ENCODE measurements around the gene DNAJC17.

DNAJC17 gene

GRCh38 chr15:40850576-40851112 is 43.4 kb upstream of the DNAJC17 start:
- TF ChIP-seq, protein P1, sequence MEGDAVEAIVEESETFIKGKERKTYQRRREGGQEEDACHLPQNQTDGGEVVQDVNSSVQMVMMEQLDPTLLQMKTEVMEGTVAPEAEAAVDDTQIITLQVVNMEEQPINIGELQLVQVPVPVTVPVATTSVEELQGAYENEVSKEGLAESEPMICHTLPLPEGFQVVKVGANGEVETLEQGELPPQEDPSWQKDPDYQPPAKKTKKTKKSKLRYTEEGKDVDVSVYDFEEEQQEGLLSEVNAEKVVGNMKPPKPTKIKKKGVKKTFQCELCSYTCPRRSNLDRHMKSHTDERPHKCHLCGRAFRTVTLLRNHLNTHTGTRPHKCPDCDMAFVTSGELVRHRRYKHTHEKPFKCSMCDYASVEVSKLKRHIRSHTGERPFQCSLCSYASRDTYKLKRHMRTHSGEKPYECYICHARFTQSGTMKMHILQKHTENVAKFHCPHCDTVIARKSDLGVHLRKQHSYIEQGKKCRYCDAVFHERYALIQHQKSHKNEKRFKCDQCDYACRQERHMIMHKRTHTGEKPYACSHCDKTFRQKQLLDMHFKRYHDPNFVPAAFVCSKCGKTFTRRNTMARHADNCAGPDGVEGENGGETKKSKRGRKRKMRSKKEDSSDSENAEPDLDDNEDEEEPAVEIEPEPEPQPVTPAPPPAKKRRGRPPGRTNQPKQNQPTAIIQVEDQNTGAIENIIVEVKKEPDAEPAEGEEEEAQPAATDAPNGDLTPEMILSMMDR (IDR thresholded peaks at IDR 0.05; ENCODE audit: insufficient read depth, low read depth, low read length, missing control alignments): no peak
- DNase-seq (ENCODE audit: low read depth): no peak
- H3K4me3 ChIP-seq (ENCODE audit: low read depth, low read length): no peak overlapping the region

DNA sequence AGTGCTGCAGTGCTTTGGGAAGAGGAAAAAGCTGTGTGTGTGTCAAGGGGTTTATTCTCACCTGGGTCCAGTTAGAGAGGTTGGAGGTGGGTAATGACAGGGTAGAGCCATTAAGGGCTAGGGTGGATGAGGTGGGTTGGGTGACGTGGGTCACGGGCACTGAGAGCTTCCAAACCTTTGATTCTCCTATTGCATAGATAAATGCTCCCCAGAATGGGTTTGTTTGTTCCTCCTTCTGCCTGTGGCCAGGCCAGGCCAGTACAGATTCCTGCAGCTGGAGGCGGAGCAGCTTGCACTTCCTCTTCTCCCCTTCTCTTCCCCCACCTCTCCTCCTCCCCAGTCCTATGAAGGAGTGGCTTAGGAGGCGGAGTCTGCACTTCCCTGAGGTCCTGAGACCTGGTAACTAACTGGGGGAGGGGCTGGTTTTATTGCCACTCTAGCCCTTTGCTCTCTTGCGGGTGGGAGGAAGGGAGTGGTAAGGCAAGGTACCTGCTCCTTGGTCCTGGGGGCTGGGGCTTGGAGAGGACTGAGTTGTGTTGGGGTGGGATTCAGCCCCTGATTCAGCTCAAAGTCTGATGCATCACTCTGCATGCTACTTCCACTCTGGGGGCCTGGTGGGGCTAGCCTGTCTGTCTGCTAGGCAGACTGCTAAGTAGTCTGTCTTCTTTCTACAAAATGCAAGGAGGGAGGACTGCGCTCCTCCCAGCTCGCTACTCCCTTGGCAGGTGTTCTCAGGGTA is 40.1 kb upstream of the DNAJC17 start:
- TF ChIP-seq, protein P1 (IDR thresholded peaks at IDR 0.05; ENCODE audit: insufficient read depth, low read depth, low read length, missing control alignments): no peak
- no peak overlapping the region for H3K4me3 ChIP-seq (ENCODE audit: low read depth, low read length)
- peak; percentile 66 for DNase-seq (ENCODE audit: low read depth)

DNA sequence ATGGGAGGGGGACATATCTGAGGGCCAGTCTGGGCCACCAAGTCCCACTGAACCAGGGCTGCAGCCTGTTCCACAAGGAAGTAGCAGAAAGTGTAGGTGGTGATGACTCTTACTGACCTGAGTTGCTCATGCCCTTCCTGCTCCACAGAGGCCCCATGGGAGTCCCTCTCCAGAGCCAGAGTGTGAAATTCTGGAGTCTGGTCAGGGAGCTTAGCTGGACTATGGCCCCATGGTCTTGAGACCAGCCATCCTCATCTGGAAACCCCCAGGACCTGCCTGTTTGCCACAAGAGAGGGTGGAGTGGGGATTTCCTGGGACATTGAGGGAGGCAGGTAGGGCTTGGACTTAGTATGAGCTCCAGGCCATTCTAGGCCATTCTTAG is 39.6 kb upstream of the DNAJC17 start:
- H3K4me3 ChIP-seq (ENCODE audit: low read depth, low read length): no peak overlapping the region
- TF ChIP-seq, protein P1 (IDR thresholded peaks at IDR 0.05; ENCODE audit: insufficient read depth, low read depth, low read length, missing control alignments): no peak
- peak; percentile 38 for DNase-seq (ENCODE audit: low read depth)

- TF ChIP-seq, protein P1 (IDR thresholded peaks at IDR 0.05; ENCODE audit: insufficient read depth, low read depth, low read length, missing control alignments): no peak
- DNase-seq (ENCODE audit: low read depth): no peak
- no peak overlapping the region for H3K4me3 ChIP-seq (ENCODE audit: low read depth, low read length)
Measured at GRCh38 chr15:40845511-40846284, 38.4 kb upstream of the DNAJC17 start.

DNA sequence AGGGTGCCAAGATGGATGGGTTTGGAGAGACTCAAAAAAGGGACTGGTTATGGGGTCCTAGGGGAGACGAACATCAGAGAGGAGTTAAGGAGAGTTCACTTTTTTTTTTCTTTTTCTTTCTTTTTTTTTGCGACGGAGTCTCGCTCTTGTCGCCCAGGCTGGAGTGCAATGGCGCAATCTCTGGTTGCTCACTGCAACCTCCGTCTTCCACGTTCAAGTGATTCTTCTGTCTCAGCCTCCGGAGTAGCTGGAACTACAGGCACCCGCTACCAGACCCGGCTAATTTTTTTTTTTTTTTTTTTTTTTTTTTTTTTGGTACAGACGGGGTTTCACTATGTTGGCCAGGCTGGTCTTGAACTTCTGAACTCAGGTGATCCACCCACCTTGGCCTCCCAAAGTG is 37.8 kb upstream of the DNAJC17 start:
- peak overlapping the region; percentile 54 for H3K4me3 ChIP-seq (ENCODE audit: low read depth, low read length)
- TF ChIP-seq, protein P1 (IDR thresholded peaks at IDR 0.05; ENCODE audit: insufficient read depth, low read depth, low read length, missing control alignments): no peak
- no peak for DNase-seq (ENCODE audit: low read depth)

- peak overlapping the region; percentile 54 for H3K4me3 ChIP-seq (ENCODE audit: low read depth, low read length)
- peak; percentile 29 for DNase-seq (ENCODE audit: low read depth)
Measured at GRCh38 chr15:40844696-40845030, 37.4 kb upstream of the DNAJC17 start.

More at GRCh38 chr15:40844696-40845030, 37.4 kb upstream of the DNAJC17 start:
- TF ChIP-seq, protein P1 (IDR thresholded peaks at IDR 0.05; ENCODE audit: insufficient read depth, low read depth, low read length, missing control alignments): no peak

Measured in GM12865 (cell line).